PC-9 (cell line): ENCODE measurements around the gene IAH1. TPM values are rescaled to one million over a fixed set of nuclear protein-coding genes. Genes with fewer than 3 reads are reported as not detected.

ENCODE experiments used
- BruUV-seq: library from RNA; stranded (reverse); fragments of 400-500 nt; replicated peaks from 2 replicates; lab custom pipeline; 2021; lab: Mats Ljungman, UMichigan
- CTCF ChIA-PET: fragments of 300-600 bp; sonication (Branson Sonifier 250); formaldehyde crosslinking; loops from one replicate; lab custom pipeline; 2022; ENCODE audit warnings: antibody characterized with exemption; lab: Charles Lee
- POLR2A ChIA-PET: fragments of 300-600 bp; sonication (Branson Sonifier 250); formaldehyde crosslinking; loops from one replicate; lab custom pipeline; 2022; ENCODE audit warnings: antibody characterized with exemption; ENCODE audit not compliant: unreplicated experiment; lab: Charles Lee
- DNase-seq, 2 experiments: peaks; one replicate each; pipeline versions ENCODE4 v3.0.0 to v3.0.0-alpha.2; 2015 to 2022; ENCODE audit warnings: mixed read lengths in 1 of 2
- H2AFZ ChIP-seq: fragments of 200-600 bp; sonication (generic); 2 replicates; pipeline ENCODE4 v1.8.1; 2017; ENCODE audit warnings: antibody characterized with exemption
- H3F3A ChIP-seq: fragments of 200-600 bp; sonication (generic); 2 replicates; pipeline ENCODE4 v1.8.1; 2017; ENCODE audit warnings: antibody characterized with exemption, mild to moderate bottlenecking, low read depth; ENCODE audit not compliant: insufficient read depth
- H3K27ac ChIP-seq: fragments of 200-600 bp; sonication (generic); 2 replicates; pipeline ENCODE4 v1.6.1; 2016; ENCODE audit warnings: mixed run types
- H3K27me3 ChIP-seq: fragments of 200-600 bp; sonication (generic); 2 replicates; pipeline ENCODE4 v1.6.1; 2016; ENCODE audit warnings: low read depth, mixed run types; ENCODE audit not compliant: insufficient read depth
- H3K36me3 ChIP-seq: fragments of 200-600 bp; sonication (generic); 2 replicates; pipeline ENCODE4 v1.6.1; 2016; ENCODE audit warnings: low read depth, mixed run types
- H3K4me1 ChIP-seq: fragments of 200-600 bp; sonication (generic); replicated peaks from 2 replicates; pipeline ENCODE4 v1.6.1; 2016; ENCODE audit warnings: mixed run types; ENCODE audit not compliant: insufficient read depth
- H3K4me2 ChIP-seq: fragments of 200-600 bp; sonication (generic); 2 replicates; pipeline ENCODE4 v1.6.1; 2017; ENCODE audit warnings: mixed run types
- H3K4me3 ChIP-seq: fragments of 200-600 bp; sonication (generic); 2 replicates; pipeline ENCODE4 v1.6.1; 2016; ENCODE audit warnings: mixed run types
- H3K79me2 ChIP-seq: fragments of 200-600 bp; sonication (generic); 2 replicates; pipeline ENCODE4 v1.6.1; 2017; ENCODE audit warnings: low read depth, mixed run types
- H3K9me2 ChIP-seq: fragments of 200-600 bp; sonication (generic); 2 replicates; pipeline ENCODE4 v1.8.1; 2017; ENCODE audit warnings: mild to moderate bottlenecking; ENCODE audit not compliant: insufficient read depth
- H3K9me3 ChIP-seq: fragments of 200-600 bp; sonication (generic); 2 replicates; pipeline ENCODE4 v1.8.1; 2016; ENCODE audit warnings: low read depth; ENCODE audit not compliant: insufficient read depth
- H4K20me1 ChIP-seq: fragments of 200-600 bp; sonication (generic); 2 replicates; pipeline ENCODE4 v1.8.1; 2017; ENCODE audit not compliant: insufficient read depth
- EZH2 ChIP-seq: fragments of 200-600 bp; sonication (generic); IDR thresholded peaks from 2 replicates; pipeline ENCODE4 v1.8.0; 2017; ENCODE audit warnings: antibody characterized with exemption, low read depth
- intact Hi-C: fragments of 100-400 bp; cut with micrococcal nuclease; formaldehyde crosslinking; loops from one replicate; pipeline ENCODE4 v1.10.0; 2022; ENCODE audit not compliant: unreplicated experiment
- total RNA-seq: library from RNA; stranded (reverse); gene quantifications from 2 replicates; pipeline ENCODE4 v1.2.3, GENCODE V29; 2021
- TF ChIP-seq, protein P1 (sequence below): fragments of 200-600 bp; sonication (generic); conservative IDR thresholded peaks from 2 replicates; pipeline ENCODE4 v1.6.1; 2017; ENCODE audit warnings: mixed run types, antibody characterized with exemption, mild to moderate bottlenecking, moderate library complexity

IAH1 gene
- total RNA-seq, 1 experiment from 2014 or later, result 37.3 TPM

GRCh38 chr2:9463698-9464034 is 10.7 kb upstream of the IAH1 start:
- intact Hi-C loops, result no loop called here
- no peak overlapping the region for H3K4me2 ChIP-seq
- no TSS peak for BruUV-seq
- H3K27me3 ChIP-seq, result no peaks in the 10 kb centered on the region
- H3K9me2 ChIP-seq, result no peaks in the 10 kb centered on the region
- ChIA-PET CTCF (no interaction called here), POLR2A (no interaction called here)
- peaks cover 27% of the 10 kb centered on the region for H3K36me3 ChIP-seq
- H3K9me3 ChIP-seq, result no peaks in the 10 kb centered on the region
- no peaks in the 10 kb centered on the region; the same call in none of the 2 replicates for H4K20me1 ChIP-seq
- no peaks in the 10 kb centered on the region for H3K79me2 ChIP-seq
- H3K27ac ChIP-seq, result no peak overlapping the region
- H2AFZ ChIP-seq, result no peak overlapping the region
- H3K4me3 ChIP-seq, result no peak overlapping the region
- TF ChIP-seq EZH2, result no peak
- TF ChIP-seq, protein P1, sequence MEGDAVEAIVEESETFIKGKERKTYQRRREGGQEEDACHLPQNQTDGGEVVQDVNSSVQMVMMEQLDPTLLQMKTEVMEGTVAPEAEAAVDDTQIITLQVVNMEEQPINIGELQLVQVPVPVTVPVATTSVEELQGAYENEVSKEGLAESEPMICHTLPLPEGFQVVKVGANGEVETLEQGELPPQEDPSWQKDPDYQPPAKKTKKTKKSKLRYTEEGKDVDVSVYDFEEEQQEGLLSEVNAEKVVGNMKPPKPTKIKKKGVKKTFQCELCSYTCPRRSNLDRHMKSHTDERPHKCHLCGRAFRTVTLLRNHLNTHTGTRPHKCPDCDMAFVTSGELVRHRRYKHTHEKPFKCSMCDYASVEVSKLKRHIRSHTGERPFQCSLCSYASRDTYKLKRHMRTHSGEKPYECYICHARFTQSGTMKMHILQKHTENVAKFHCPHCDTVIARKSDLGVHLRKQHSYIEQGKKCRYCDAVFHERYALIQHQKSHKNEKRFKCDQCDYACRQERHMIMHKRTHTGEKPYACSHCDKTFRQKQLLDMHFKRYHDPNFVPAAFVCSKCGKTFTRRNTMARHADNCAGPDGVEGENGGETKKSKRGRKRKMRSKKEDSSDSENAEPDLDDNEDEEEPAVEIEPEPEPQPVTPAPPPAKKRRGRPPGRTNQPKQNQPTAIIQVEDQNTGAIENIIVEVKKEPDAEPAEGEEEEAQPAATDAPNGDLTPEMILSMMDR, result no peak
- no peak for DNase-seq
- H3F3A ChIP-seq, result peaks cover 24% of the 10 kb centered on the region
- no peaks in the 10 kb centered on the region for H3K4me1 ChIP-seq

- Histone ChIP-seq H3K27me3 (no peaks in the 10 kb centered on the region), H3K27ac (no peak overlapping the region), H2AFZ (no peak overlapping the region), H3K36me3 (peaks cover 28% of the 10 kb centered on the region), H3F3A (peaks cover 24% of the 10 kb centered on the region), H3K9me2 (no peaks in the 10 kb centered on the region), H3K79me2 (no peaks in the 10 kb centered on the region), H4K20me1 (no peaks in the 10 kb centered on the region; the same call in none of the 2 replicates), H3K4me2 (no peak overlapping the region), H3K4me1 (no peaks in the 10 kb centered on the region), H3K9me3 (no peaks in the 10 kb centered on the region), H3K4me3 (no peak overlapping the region)
- ChIA-PET CTCF (no interaction called here), POLR2A (no interaction called here)
- intact Hi-C loops, result no loop called here
- no peak for DNase-seq
- BruUV-seq, result no TSS peak
- TF ChIP-seq, protein P1, result no peak
- TF ChIP-seq EZH2, result no peak
These were observed 9.2 kb upstream of the IAH1 start for GRCh38 chr2:9465170-9465569.

DNA sequence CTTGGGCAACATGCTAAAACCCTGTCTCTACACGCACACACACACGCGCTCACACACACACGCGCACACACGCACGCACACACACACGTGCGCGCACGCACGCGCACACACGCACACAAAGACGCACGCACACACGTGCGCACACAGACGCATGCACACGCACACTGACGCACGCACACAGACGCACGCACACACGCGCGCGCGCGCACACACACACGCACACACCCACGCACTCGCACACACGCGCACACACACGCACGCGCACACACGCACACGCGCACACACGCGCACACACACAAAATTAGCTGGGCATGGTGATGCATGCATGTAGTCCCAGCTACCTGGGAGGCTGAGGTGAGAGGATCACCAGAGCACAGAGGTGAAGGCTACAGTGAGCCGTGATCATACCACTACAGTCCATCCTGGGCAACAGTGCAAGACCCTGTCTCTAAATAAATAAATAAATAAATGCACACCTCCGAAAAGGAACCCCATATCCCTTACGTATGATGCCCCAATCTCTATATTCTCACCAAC is 8.1 kb upstream of the IAH1 start:
- DNase-seq, result no peak
- Histone ChIP-seq H4K20me1 (no peaks in the 10 kb centered on the region; the same call in none of the 2 replicates), H3F3A (peaks cover 22% of the 10 kb centered on the region), H3K27ac (no peak overlapping the region), H3K27me3 (no peaks in the 10 kb centered on the region), H3K36me3 (peaks cover 25% of the 10 kb centered on the region), H2AFZ (no peak overlapping the region), H3K79me2 (no peaks in the 10 kb centered on the region), H3K4me3 (no peak overlapping the region), H3K4me1 (no peaks in the 10 kb centered on the region), H3K9me3 (no peaks in the 10 kb centered on the region), H3K9me2 (no peaks in the 10 kb centered on the region), H3K4me2 (no peak overlapping the region)
- ChIA-PET CTCF (no interaction called here), POLR2A (no interaction called here)
- intact Hi-C loops, result no loop called here
- TF ChIP-seq EZH2, result no peak
- TF ChIP-seq, protein P1, result no peak
- BruUV-seq, result no TSS peak
